DND-41 (cell line): ENCODE results near the gene PIP4K2A.

Experiments
- ATAC-seq: fragments of 200-7000 bp; cut with Tn5 transposase; 3 replicates; pipeline ENCODE4 v1.9.1; 2021; ENCODE audit warnings: low read depth; ENCODE audit not compliant: insufficient read depth
- DNase-seq: peaks from one replicate; pipeline ENCODE4 v3.0.0-alpha.2; 2020
- H2AFZ ChIP-seq: 2 replicates; pipeline ENCODE4 v1.6.0; 2012; ENCODE audit warnings: low read depth, low read length
- H3K27ac ChIP-seq: 2 replicates; pipeline ENCODE4 v1.5.1; 2012; ENCODE audit warnings: low read length, inconsistent platforms
- H3K27me3 ChIP-seq: fragments of 200-600 bp; sonication (generic); 2 replicates; pipeline ENCODE4 v1.6.0; 2012; ENCODE audit warnings: low read length, mild to moderate bottlenecking, inconsistent platforms; ENCODE audit not compliant: insufficient read depth, poor library complexity
- H3K36me3 ChIP-seq: 2 replicates; pipeline ENCODE4 v1.5.1; 2012; ENCODE audit warnings: low read length, inconsistent platforms; ENCODE audit not compliant: insufficient read depth
- H3K4me1 ChIP-seq: 2 replicates; pipeline ENCODE4 v1.5.1; 2012; ENCODE audit warnings: mild to moderate bottlenecking, low read length; ENCODE audit not compliant: insufficient read depth
- H3K4me2 ChIP-seq: 2 replicates; pipeline ENCODE4 v1.6.0; 2012; ENCODE audit warnings: mild to moderate bottlenecking, moderate library complexity, low read length, inconsistent platforms; ENCODE audit not compliant: insufficient read depth
- H3K4me3 ChIP-seq, 2 experiments: fragments of 200-600 bp in 1 of 2; shearing (Covaris generic) in 1 of 2; 2 replicates each; pipeline ENCODE4 v1.5.1; 2012 to 2016; ENCODE audit warnings: inconsistent platforms in 2 of 2, low read length in 2 of 2, mild to moderate bottlenecking in 2 of 2, low read depth in 1 of 2, moderate library complexity in 1 of 2
- H3K79me2 ChIP-seq: 2 replicates; pipeline ENCODE4 v1.6.0; 2012; ENCODE audit warnings: low read length, inconsistent platforms; ENCODE audit not compliant: insufficient read depth
- H3K9ac ChIP-seq: 2 replicates; pipeline ENCODE4 v1.6.0; 2012; ENCODE audit warnings: low read depth, mild to moderate bottlenecking, inconsistent platforms, low read length, moderate library complexity
- H3K9me3 ChIP-seq: 2 replicates; pipeline ENCODE4 v1.5.1; 2012; ENCODE audit warnings: low read length, moderate library complexity, mild to moderate bottlenecking, inconsistent platforms; ENCODE audit not compliant: insufficient read depth, severe bottlenecking
- H4K20me1 ChIP-seq: 2 replicates; pipeline ENCODE4 v1.6.0; 2012; ENCODE audit warnings: low read length; ENCODE audit not compliant: insufficient read depth
- CTCF ChIP-seq: IDR thresholded peaks from 2 replicates; pipeline ENCODE4 v1.5.1; 2012; ENCODE audit warnings: borderline replicate concordance, low read length, moderate library complexity, mild to moderate bottlenecking; ENCODE audit not compliant: poor library complexity, severe bottlenecking; ENCODE audit errors: extremely low read depth
- EZH2 ChIP-seq: IDR thresholded peaks from 3 replicates; pipeline ENCODE4 v1.6.1; 2012; ENCODE audit warnings: borderline replicate concordance, low read depth, mild to moderate bottlenecking, moderate library complexity, low read length, inconsistent platforms; ENCODE audit not compliant: severe bottlenecking

Gene PIP4K2A

GRCh38 chr10:22544325-22545068, 169.9 kb downstream of the PIP4K2A start:
- ATAC-seq (peak; percentile 78), DNase-seq (peak; percentile 30)
- Histone ChIP-seq H3K4me3 (no peak overlapping the region), H3K27me3 (no peaks in the 10 kb centered on the region), H3K9me3 (no peaks in the 10 kb centered on the region), H2AFZ (no peak overlapping the region), H3K9ac (no peak overlapping the region), H4K20me1 (no peaks in the 10 kb centered on the region; the same call in 1 of the 2 replicates), H3K36me3 (peaks cover 61% of the 10 kb centered on the region), H3K79me2 (no peaks in the 10 kb centered on the region), H3K4me2 (no peak overlapping the region), H3K27ac (peak overlapping the region; percentile 21; the same call in 1 of the 2 replicates), H3K4me1 (no peaks in the 10 kb centered on the region)
- TF ChIP-seq CTCF = no peak
- no peak for TF ChIP-seq EZH2

DNA sequence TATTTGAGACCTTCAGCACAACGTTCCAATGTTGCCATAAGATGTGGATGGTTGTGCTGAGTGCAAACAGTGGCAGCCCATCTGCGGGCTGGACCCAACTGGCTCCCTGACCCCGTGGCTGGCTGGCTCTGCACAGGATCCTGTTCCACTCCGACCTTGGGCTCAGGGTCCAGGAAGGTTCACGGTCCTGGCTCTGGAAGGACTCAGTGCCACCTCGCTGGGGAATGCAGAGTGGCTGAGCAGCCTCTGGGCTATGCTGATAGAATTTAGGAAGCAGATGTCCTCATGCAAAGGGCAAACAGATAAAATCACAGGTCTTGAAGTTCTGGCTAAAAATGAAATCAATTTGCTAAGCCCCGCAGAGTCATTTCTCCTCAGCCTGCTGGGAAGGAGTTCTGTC, 171.6 kb downstream of the PIP4K2A start:
- no peak overlapping the region for H2AFZ ChIP-seq
- H3K4me1 ChIP-seq = no peaks in the 10 kb centered on the region
- no peak for TF ChIP-seq CTCF
- no peak for TF ChIP-seq EZH2
- DNase-seq (no peak), ATAC-seq (no peak)
- no peaks in the 10 kb centered on the region for H3K79me2 ChIP-seq
- no peak overlapping the region for H3K9ac ChIP-seq
- no peaks in the 10 kb centered on the region for H3K27me3 ChIP-seq
- H4K20me1 ChIP-seq = no peaks in the 10 kb centered on the region; the same call in 1 of the 2 replicates
- H3K27ac ChIP-seq = no peak overlapping the region
- H3K4me2 ChIP-seq = no peak overlapping the region
- H3K9me3 ChIP-seq = no peaks in the 10 kb centered on the region
- peaks cover 60% of the 10 kb centered on the region for H3K36me3 ChIP-seq
- H3K4me3 ChIP-seq = no peak overlapping the region

DNA sequence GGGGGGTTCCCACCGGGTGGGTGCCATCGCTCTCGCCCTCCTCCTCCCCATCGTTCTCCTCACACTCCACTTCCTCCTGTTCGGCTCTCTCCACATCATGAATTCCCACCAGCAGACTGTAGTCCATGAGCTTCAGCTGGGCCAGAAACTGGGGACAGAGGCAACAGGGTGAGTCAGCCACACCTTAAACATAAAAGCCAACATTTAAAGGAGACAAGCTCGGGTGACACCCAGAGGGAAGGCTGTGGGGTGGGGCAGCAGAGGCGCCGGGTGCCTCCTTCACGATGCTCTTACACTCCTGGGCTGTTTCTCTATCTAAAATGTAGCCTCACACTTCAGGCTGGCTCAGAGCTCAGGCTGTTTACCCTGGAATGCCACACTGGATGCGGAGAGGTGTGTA, 172.5 kb downstream of the PIP4K2A start:
- peaks cover 61% of the 10 kb centered on the region for H3K36me3 ChIP-seq
- no peak overlapping the region for H3K9ac ChIP-seq
- H3K27me3 ChIP-seq = no peaks in the 10 kb centered on the region
- DNase-seq (no peak), ATAC-seq (no peak)
- H3K9me3 ChIP-seq = no peaks in the 10 kb centered on the region
- no peaks in the 10 kb centered on the region for H3K79me2 ChIP-seq
- H3K4me1 ChIP-seq = no peaks in the 10 kb centered on the region
- no peak overlapping the region for H3K4me3 ChIP-seq
- no peaks in the 10 kb centered on the region; the same call in 1 of the 2 replicates for H4K20me1 ChIP-seq
- H2AFZ ChIP-seq = no peak overlapping the region
- no peak overlapping the region for H3K27ac ChIP-seq
- H3K4me2 ChIP-seq = no peak overlapping the region
- no peak for TF ChIP-seq CTCF
- no peak for TF ChIP-seq EZH2
